Neural cell (in vitro differentiated cells): ENCODE measurements around the gene KDM2A. TPM values are rescaled to one million over a fixed set of nuclear protein-coding genes. Genes with fewer than 3 reads are reported as not detected.

Experiments
- H2AFZ ChIP-seq: fragments of 200-600, 300-800 bp; sonication (generic), shearing (Covaris generic); 2 replicates; pipeline ENCODE4 v1.6.0; 2014; ENCODE audit warnings: low read depth, mild to moderate bottlenecking, antibody characterized with exemption, low read length, moderate library complexity
- H3F3A ChIP-seq: fragments of 200-600 bp; shearing (Covaris generic); 2 replicates; pipeline ENCODE4 v1.6.1; 2016; ENCODE audit warnings: mild to moderate bottlenecking, moderate library complexity, mixed read lengths, antibody characterized with exemption, low read length; ENCODE audit not compliant: insufficient read depth, poor library complexity, severe bottlenecking
- H3K27ac ChIP-seq: fragments of 200-600, 300-800 bp; sonication (generic), shearing (Covaris generic); 2 replicates; pipeline ENCODE4 v1.5.1; 2014; ENCODE audit warnings: mild to moderate bottlenecking, low read length, moderate library complexity
- H3K27me3 ChIP-seq: fragments of 300-800, 200-600 bp; sonication (generic), shearing (Covaris generic); 2 replicates; pipeline ENCODE4 v1.6.0; 2014; ENCODE audit warnings: mild to moderate bottlenecking, low read depth, low read length, moderate library complexity; ENCODE audit not compliant: insufficient read depth
- H3K36me3 ChIP-seq: fragments of 300-800, 200-600 bp; sonication (generic), shearing (Covaris generic); 2 replicates; pipeline ENCODE4 v1.5.1; 2014; ENCODE audit warnings: mild to moderate bottlenecking, antibody characterized with exemption, low read length, moderate library complexity; ENCODE audit not compliant: insufficient read depth
- H3K4me2 ChIP-seq: fragments of 300-800, 200-600 bp; sonication (generic), shearing (Covaris generic); 2 replicates; pipeline ENCODE4 v1.6.0; 2014; ENCODE audit warnings: mild to moderate bottlenecking, low read length
- H3K4me3 ChIP-seq: fragments of 300-800, 200-600 bp; sonication (generic), shearing (Covaris generic); 2 replicates; pipeline ENCODE4 v1.5.1; 2014; ENCODE audit warnings: mild to moderate bottlenecking, low read length, moderate library complexity
- H3K79me2 ChIP-seq: fragments of 200-600 bp; shearing (Covaris generic); replicated peaks from 2 replicates; pipeline ENCODE4 v1.6.0; 2014; ENCODE audit warnings: mild to moderate bottlenecking, low read length, moderate library complexity; ENCODE audit not compliant: insufficient read depth
- H3K9ac ChIP-seq: fragments of 300-800, 200-600 bp; sonication (generic), shearing (Covaris generic); 2 replicates; pipeline ENCODE4 v1.6.1; 2016; ENCODE audit warnings: mild to moderate bottlenecking, low read length, mixed read lengths
- H3K9me2 ChIP-seq: fragments of 200-600 bp; shearing (Covaris generic); 2 replicates; pipeline ENCODE4 v1.6.1; 2016; ENCODE audit warnings: mild to moderate bottlenecking, low read length, mixed read lengths; ENCODE audit not compliant: insufficient read depth
- H3K9me3 ChIP-seq: fragments of 200-600, 300-800 bp; sonication (generic), shearing (Covaris generic); 2 replicates; pipeline ENCODE4 v1.6.1; 2016; ENCODE audit warnings: mild to moderate bottlenecking, mixed run types, low read length, moderate library complexity, mixed read lengths
- H4K20me1 ChIP-seq: fragments of 200-600 bp; shearing (Covaris generic); 2 replicates; pipeline ENCODE4 v1.6.1; 2016; ENCODE audit warnings: mild to moderate bottlenecking, mixed run types; ENCODE audit not compliant: insufficient read depth
- CTCF ChIP-seq: fragments of 450-650 bp; IDR thresholded peaks from 2 replicates; pipeline ENCODE4 v1.5.1; 2014; ENCODE audit warnings: antibody characterized with exemption, mild to moderate bottlenecking, moderate library complexity; ENCODE audit not compliant: poor library complexity, severe bottlenecking
- EP300 ChIP-seq: fragments of 450-650 bp; conservative IDR thresholded peaks from 2 replicates; pipeline ENCODE4 v1.6.1; 2014; ENCODE audit warnings: antibody characterized with exemption, mild to moderate bottlenecking, moderate library complexity; ENCODE audit not compliant: poor library complexity, severe bottlenecking
- EZH2 ChIP-seq: fragments of 200-600, 300-800 bp; shearing (Covaris generic), sonication (generic); IDR thresholded peaks from 2 replicates; pipeline ENCODE4 v1.6.1; 2014; ENCODE audit warnings: antibody characterized with exemption, low read length, borderline replicate concordance, mild to moderate bottlenecking; ENCODE audit not compliant: insufficient read depth, poor library complexity, severe bottlenecking
- MXI1 ChIP-seq: fragments of 450-650 bp; conservative IDR thresholded peaks from 2 replicates; pipeline ENCODE4 v1.6.1; 2014; ENCODE audit warnings: antibody characterized with exemption, mild to moderate bottlenecking; ENCODE audit not compliant: poor library complexity, severe bottlenecking
- POLR2AphosphoS5 ChIP-seq: IDR thresholded peaks from 2 replicates; pipeline ENCODE4 v1.6.1; 2012
- RAD21 ChIP-seq: fragments of 450-650 bp; conservative IDR thresholded peaks from 2 replicates; pipeline ENCODE4 v1.6.1; 2014; ENCODE audit warnings: antibody characterized with exemption, mild to moderate bottlenecking, moderate library complexity
- REST ChIP-seq: IDR thresholded peaks from 2 replicates; pipeline ENCODE4 v1.6.1; 2012; ENCODE audit warnings: borderline replicate concordance
- SMC3 ChIP-seq: fragments of 450-650 bp; conservative IDR thresholded peaks from 2 replicates; pipeline ENCODE4 v1.6.1; 2014; ENCODE audit warnings: antibody characterized with exemption, mild to moderate bottlenecking, moderate library complexity; ENCODE audit not compliant: poor library complexity
- TAF1 ChIP-seq: IDR thresholded peaks from 2 replicates; pipeline ENCODE4 v1.6.1; 2012; ENCODE audit warnings: low read depth
- polyA plus RNA-seq: library from polyadenylated mRNA; depleted of rRNA; stranded (reverse); fragments of >200 nt; gene quantifications from 2 replicates; pipeline ENCODE4 v1.2.3, GENCODE V29; 2014

KDM2A gene
- polyA plus RNA-seq, 1 donor from 2014 or later = 12.4 TPM

DNA sequence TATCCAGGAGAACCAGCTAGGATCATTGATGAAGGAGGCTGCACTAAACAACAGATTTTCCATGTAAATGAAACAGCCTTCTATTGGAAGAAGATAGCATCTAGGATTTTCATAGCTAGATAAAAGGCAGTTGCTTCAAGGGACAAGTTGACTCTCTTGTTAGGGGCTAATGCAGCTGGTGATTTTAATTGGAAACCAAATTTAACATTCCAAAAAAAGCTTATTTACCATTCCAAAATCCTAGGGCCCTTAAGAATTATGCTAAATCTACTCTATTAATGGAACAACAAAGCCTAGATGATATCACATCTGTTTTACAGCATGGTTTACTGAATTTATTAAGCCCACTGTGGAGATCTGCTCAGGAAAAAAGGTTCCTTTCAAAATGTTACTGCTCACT lies 80.7 kb downstream of the KDM2A start:
- no peaks in the 10 kb centered on the region for H3K9me2 ChIP-seq
- H3F3A ChIP-seq = no peaks in the 10 kb centered on the region
- no peaks in the 10 kb centered on the region for H3K79me2 ChIP-seq
- no peaks in the 10 kb centered on the region for H3K27me3 ChIP-seq
- no peak overlapping the region for H3K4me3 ChIP-seq
- H3K27ac ChIP-seq = no peak overlapping the region
- TF ChIP-seq POLR2AphosphoS5 (no peak), EP300 (no peak), REST (no peak), RAD21 (no peak), SMC3 (no peak), TAF1 (no peak), CTCF (no peak), EZH2 (no peak), MXI1 (no peak)
- H2AFZ ChIP-seq = no peak overlapping the region
- no peak overlapping the region for H3K4me2 ChIP-seq
- no peaks in the 10 kb centered on the region for H4K20me1 ChIP-seq
- no peak overlapping the region for H3K9ac ChIP-seq
- no peaks in the 10 kb centered on the region for H3K36me3 ChIP-seq
- H3K9me3 ChIP-seq = no peaks in the 10 kb centered on the region

GRCh38 chr11:67202028-67202427 lies 83.0 kb downstream of the KDM2A start:
- Histone ChIP-seq H3K79me2 (no peaks in the 10 kb centered on the region), H3K9me2 (no peaks in the 10 kb centered on the region), H3K27ac (no peak overlapping the region), H3K4me2 (no peak overlapping the region), H3K27me3 (no peaks in the 10 kb centered on the region), H3K36me3 (no peaks in the 10 kb centered on the region), H3K9ac (no peak overlapping the region), H2AFZ (no peak overlapping the region), H3K4me3 (no peak overlapping the region), H3K9me3 (no peaks in the 10 kb centered on the region), H3F3A (no peaks in the 10 kb centered on the region), H4K20me1 (no peaks in the 10 kb centered on the region)
- TF ChIP-seq MXI1 (no peak), POLR2AphosphoS5 (no peak), RAD21 (no peak), SMC3 (no peak), REST (no peak), EZH2 (no peak), CTCF (no peak), TAF1 (no peak), EP300 (no peak)
